ENCODE measurements around the gene PYM1.

GRCh38 chr12:55937981-55938380 lies 10.3 kb upstream of the PYM1 start:
- no peak for TF ChIP-seq CTCF (IDR thresholded peaks at IDR 0.05; ENCODE audit: low read length)
- no peak for TF ChIP-seq EZH2 (IDR thresholded peaks at IDR 0.05; ENCODE audit: borderline replicate concordance, low read length)

All from OCI-LY1 (cell line).